Prostate gland (tissue), 2 donors: ENCODE results near the gene LRSAM1. TPM values are rescaled to one million over a fixed set of nuclear protein-coding genes. Genes with fewer than 3 reads are reported as not detected.

Experiments
- DNase-seq: peaks from one replicate; pipeline ENCODE4 v3.0.0-alpha.2; 2019; ENCODE audit warnings: low spot score
- H3K27ac ChIP-seq, 2 donors: fragments of 200-600 bp; sonication (generic); 2 replicates each; pipeline ENCODE4 v1.5.1; 2017 to 2019
- H3K27me3 ChIP-seq: fragments of 200-600 bp; sonication (generic); replicated peaks from 2 replicates; pipeline ENCODE4 v1.5.1; 2019; ENCODE audit not compliant: insufficient read depth
- H3K36me3 ChIP-seq, 2 donors: fragments of 200-600 bp; sonication (generic); 1 replicate in 1 of 2; 2 replicates in 1 of 2; pipeline versions ENCODE4 v1.5.1 to v1.8.1; 2017 to 2019
- H3K4me1 ChIP-seq: fragments of 200-600 bp; sonication (generic); replicated peaks from 2 replicates; pipeline ENCODE4 v1.5.1; 2019
- H3K4me3 ChIP-seq, 2 donors: fragments of 200-600 bp; sonication (generic); 2 replicates each; pipeline ENCODE4 v1.5.1; 2017 to 2019
- H3K9me3 ChIP-seq: fragments of 200-600 bp; sonication (generic); 2 replicates; pipeline ENCODE4 v1.5.1; 2017
- CTCF ChIP-seq, 4 experiments: fragments of 200-600 bp in 2 of 4; fragments of 450-650 bp in 2 of 4; sonication (generic) in 2 of 4; IDR thresholded peaks; 1 replicate in 3 of 4; 2 replicates in 1 of 4; pipeline ENCODE4 v1.5.1; 2016 to 2019; ENCODE audit warnings: antibody characterized with exemption in 4 of 4, mild to moderate bottlenecking in 2 of 4, moderate library complexity in 2 of 4
- POLR2A ChIP-seq: fragments of 450-650 bp; IDR thresholded peaks from one replicate; pipeline ENCODE4 v1.6.1; 2016; ENCODE audit warnings: antibody characterized with exemption, mild to moderate bottlenecking
- POLR2AphosphoS5 ChIP-seq: sonication (generic); formaldehyde crosslinking; IDR thresholded peaks from one replicate; pipeline ENCODE4 v1.6.1; 2017; ENCODE audit warnings: antibody characterized with exemption
- WGBS: methylation state at CpG from one replicate; pipeline ENCODE4 v1.1.5; 2018; 5-methylcytosine and 5-hydroxymethylcytosine counted together
- intact Hi-C: fragments of 100-400 bp; cut with DNase I; formaldehyde crosslinking; loops from one replicate; pipeline ENCODE4 v1.14.2; 2022
- total RNA-seq, 2 donors: library from RNA; depleted of rRNA; stranded (reverse); fragments of >200 nt; gene quantifications; one replicate each; pipeline ENCODE4 v1.1.0, GENCODE V29; 2016

The LRSAM1 gene
- total RNA-seq, 2 donors from 2014 or later = 14.8 to 30.5 TPM

DNA sequence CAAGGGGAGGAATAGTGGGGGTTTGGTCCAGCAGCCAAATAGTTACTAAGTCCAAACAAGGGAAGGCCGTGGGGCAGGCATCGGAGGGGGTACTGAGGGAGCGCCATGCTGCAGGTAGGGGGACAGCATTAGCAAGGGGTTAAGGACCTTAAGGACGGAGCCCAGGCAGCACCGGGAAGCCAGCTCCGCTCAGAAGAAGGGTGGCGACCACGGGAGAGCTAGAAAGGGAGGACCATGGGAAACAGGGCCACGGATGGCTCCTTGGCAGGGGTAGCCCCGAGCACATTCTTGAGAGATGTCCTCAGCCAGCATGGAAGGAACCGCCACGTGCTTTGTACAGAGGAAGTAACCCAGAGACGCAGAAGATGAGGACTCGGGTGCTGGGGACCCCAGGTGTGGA lies 84.5 kb downstream of the LRSAM1 start:
- DNase-seq = no peak
- peaks cover 44% of the 10 kb centered on the region for H3K4me1 ChIP-seq
- no peaks in the 10 kb centered on the region for H3K36me3 ChIP-seq
- H3K27me3 ChIP-seq = no peaks in the 10 kb centered on the region
- intact Hi-C loops = no loop called here
- H3K4me3 ChIP-seq = no peak overlapping the region
- H3K27ac ChIP-seq = peak overlapping the region; percentile 93 to 96
- no peak for TF ChIP-seq POLR2AphosphoS5
- TF ChIP-seq POLR2A = no peak
- no peak for TF ChIP-seq CTCF (IDR thresholded peaks at IDR 0.05)
- H3K9me3 ChIP-seq = no peaks in the 10 kb centered on the region
- WGBS = 63% methylated on average over 14 of the region's 14 CpGs

DNA sequence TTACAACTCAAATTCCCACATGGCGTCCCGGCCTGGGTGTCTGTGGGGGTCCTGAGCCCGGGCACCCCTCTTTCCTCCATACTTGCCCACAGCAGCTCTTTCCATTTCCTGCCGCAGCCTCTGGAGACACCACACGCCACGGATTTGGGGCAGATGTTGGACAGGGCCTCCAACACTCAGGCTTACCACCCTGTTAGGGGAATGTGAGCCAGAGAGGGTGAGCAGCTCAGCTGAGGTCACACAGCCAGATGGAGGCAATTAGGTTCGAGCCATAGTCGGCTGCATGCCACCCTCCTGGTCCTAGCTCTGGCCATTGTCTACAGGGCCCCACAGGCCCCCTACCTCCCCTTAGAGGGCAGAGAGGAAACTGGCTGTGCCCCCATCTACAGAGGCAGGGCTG lies 85.2 kb downstream of the LRSAM1 start:
- TF ChIP-seq POLR2A (no peak), CTCF (IDR thresholded peaks at IDR 0.05) (no peak), POLR2AphosphoS5 (no peak)
- no peak for DNase-seq
- no peaks in the 10 kb centered on the region for H3K9me3 ChIP-seq
- H3K36me3 ChIP-seq = no peaks in the 10 kb centered on the region
- 79% methylated on average over 8 of the region's 8 CpGs for WGBS
- H3K27me3 ChIP-seq = no peaks in the 10 kb centered on the region
- H3K4me3 ChIP-seq = no peak overlapping the region
- H3K4me1 ChIP-seq = peaks cover 50% of the 10 kb centered on the region
- H3K27ac ChIP-seq = peak overlapping the region; percentile 93 to 96
- intact Hi-C loops = no loop called here

GRCh38 chr9:127537014-127537413 lies 85.7 kb downstream of the LRSAM1 start:
- no peak overlapping the region for H3K4me3 ChIP-seq
- peak overlapping the region; percentile 93 to 96 for H3K27ac ChIP-seq
- peaks cover 56% of the 10 kb centered on the region for H3K4me1 ChIP-seq
- DNase-seq = peak; percentile 64
- TF ChIP-seq CTCF (IDR thresholded peaks at IDR 0.05) (no peak), POLR2AphosphoS5 (peak; percentile 79), POLR2A (no peak)
- no peaks in the 10 kb centered on the region for H3K27me3 ChIP-seq
- intact Hi-C loops = no loop called here
- no peaks in the 10 kb centered on the region for H3K9me3 ChIP-seq
- WGBS = 11% methylated on average over 8 of the region's 8 CpGs
- no peaks in the 10 kb centered on the region for H3K36me3 ChIP-seq

GRCh38 chr9:127537792-127538191 lies 86.5 kb downstream of the LRSAM1 start:
- Histone ChIP-seq H3K27ac (peak overlapping the region; percentile 93 to 96), H3K4me1 (peaks cover 63% of the 10 kb centered on the region), H3K4me3 (no peak overlapping the region), H3K36me3 (no peaks in the 10 kb centered on the region), H3K9me3 (no peaks in the 10 kb centered on the region), H3K27me3 (no peaks in the 10 kb centered on the region)
- 43% methylated on average over 3 of the region's 3 CpGs for WGBS
- DNase-seq = no peak
- no peak for TF ChIP-seq POLR2AphosphoS5
- TF ChIP-seq CTCF (IDR thresholded peaks at IDR 0.05) = peak in 3 of 4 experiments; percentile 23 to 60 (median 48)
- intact Hi-C loops = loop anchor here (2.0 kb wide), 1 partner anchor 33 kb away; no protein-coding TSS in a partner anchor

GRCh38 chr9:127538849-127539258 lies 87.5 kb downstream of the LRSAM1 start:
- H3K27me3 ChIP-seq = no peaks in the 10 kb centered on the region
- H3K36me3 ChIP-seq = no peaks in the 10 kb centered on the region
- 82% methylated on average over 4 of the region's 4 CpGs for WGBS
- H3K9me3 ChIP-seq = no peaks in the 10 kb centered on the region
- H3K4me3 ChIP-seq = no peak overlapping the region
- H3K27ac ChIP-seq = peak overlapping the region; percentile 96 to 98
- H3K4me1 ChIP-seq = peaks cover 72% of the 10 kb centered on the region
- intact Hi-C loops = loop anchor here (2.0 kb wide), 1 partner anchor 34 kb away; no protein-coding TSS in a partner anchor
- TF ChIP-seq POLR2AphosphoS5 (no peak), CTCF (IDR thresholded peaks at IDR 0.05) (no peak), POLR2A (no peak)
- DNase-seq = no peak
